Measurements from ENCODE around the gene KDF1. TPM values are rescaled to one million over a fixed set of nuclear protein-coding genes. Genes with fewer than 3 reads are reported as not detected.

KDF1 gene
- total and polyA plus RNA-seq, 2 donors (not counting 3 experiments of a cell fraction or from before 2014, with no cell fraction given): not detected

DNA sequence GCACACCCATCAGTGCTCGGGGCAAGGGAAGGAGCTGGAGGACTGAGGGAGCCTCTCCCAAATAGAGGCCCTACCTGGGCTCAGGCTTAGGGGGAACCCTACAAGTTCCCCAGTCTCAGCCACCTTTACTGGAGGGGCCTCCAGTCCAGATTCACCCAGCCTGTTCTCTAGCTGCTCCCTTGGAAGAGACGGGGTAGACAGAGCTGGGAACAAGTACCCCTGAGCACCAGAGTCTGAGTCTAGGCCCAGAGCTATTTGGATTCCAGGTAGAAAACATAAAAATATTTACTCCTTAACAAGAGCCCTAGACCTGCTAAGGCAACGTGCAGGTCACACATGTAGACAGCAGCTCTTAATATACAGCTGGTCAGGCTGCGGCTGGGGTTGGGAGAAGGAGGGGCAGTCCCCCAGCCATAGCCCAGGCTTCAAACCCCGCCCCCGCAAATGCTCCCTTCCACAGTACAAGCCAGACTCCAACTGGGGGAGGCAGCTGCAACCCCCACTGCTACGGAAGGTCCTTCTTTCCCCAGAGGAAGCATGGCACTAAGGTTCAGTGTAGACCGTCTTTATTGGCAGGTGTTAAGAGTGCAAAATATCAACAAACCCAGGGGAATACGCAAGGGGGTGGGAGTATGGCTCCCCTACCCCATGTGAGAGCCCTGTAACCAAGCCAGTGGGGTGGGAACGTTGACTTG is 44.4 kb upstream of the KDF1 start:
- no peak overlapping the region for H3K9ac ChIP-seq (replicated peaks; ENCODE audit: extremely low read depth, insufficient read depth, low read length)
- intact Hi-C loops (cut with micrococcal nuclease): no loop called here
- dilution Hi-C loops (cut with MboI; ENCODE audit: extremely low pct_ligation_motif_present, low sequenced_read_pairs): no loop called here

More for the DNA sequence above, 44.4 kb upstream of the KDF1 start:
- H3K27ac ChIP-seq (ENCODE audit: insufficient read depth, low read depth, low read length): no peak overlapping the region
- no peak overlapping the region for H2AFZ ChIP-seq (ENCODE audit: low read depth, low read length)
- ChIA-PET CTCF (interaction anchor here (1.2 kb wide), 1 partner anchor 8 kb away, joined by 3 read pairs; no protein-coding TSS in a partner anchor), POLR2A (no interaction called here)
- peaks cover 9% of the 10 kb centered on the region for H3K4me1 ChIP-seq (ENCODE audit: control insufficient read depth, extremely low read depth, insufficient read depth, low read length)
- H3K27me3 ChIP-seq (ENCODE audit: control insufficient read depth in 2 of 2, insufficient read depth in 2 of 2, low read length in 2 of 2): no peaks in the 10 kb centered on the region
- no peak overlapping the region for H3K4me3 ChIP-seq (replicated peaks in 1 of 3; ENCODE audit: insufficient read depth in 1 of 3, low read depth in 1 of 3, low read length in 3 of 3)
- no peak for FAIRE-seq
- no peaks in the 10 kb centered on the region for H3K9me1 ChIP-seq (replicated peaks; ENCODE audit: control insufficient read depth, extremely low read depth, insufficient read depth, low read length)
- TF ChIP-seq FOS (IDR thresholded peaks at IDR 0.05; ENCODE audit: borderline replicate concordance, insufficient read depth, low read length) (no peak), POLR2AphosphoS5 (IDR thresholded peaks at IDR 0.05; ENCODE audit: insufficient read depth, low read depth, low read length) (no peak), MYC (IDR thresholded peaks at IDR 0.05; ENCODE audit: low read depth, low read length) (no peak), POLR2A (IDR thresholded peaks at IDR 0.05; ENCODE audit: low read depth, low read length) (no peak), CTCF (IDR thresholded peaks at IDR 0.05; ENCODE audit: extremely low read depth in 1 of 2, insufficient read depth in 1 of 2, low read depth in 1 of 2, low read length in 2 of 2) (no peak), JUN (IDR thresholded peaks at IDR 0.05; ENCODE audit: borderline replicate concordance, insufficient read depth, insufficient read length, low read depth) (no peak), EZH2 (IDR thresholded peaks at IDR 0.05; ENCODE audit: borderline replicate concordance, low read depth, low read length, severe bottlenecking) (no peak), GATA2 (IDR thresholded peaks at IDR 0.05; ENCODE audit: insufficient read depth, insufficient read length, low read depth, low read length) (no peak)
- TF ChIP-seq, protein P1, sequence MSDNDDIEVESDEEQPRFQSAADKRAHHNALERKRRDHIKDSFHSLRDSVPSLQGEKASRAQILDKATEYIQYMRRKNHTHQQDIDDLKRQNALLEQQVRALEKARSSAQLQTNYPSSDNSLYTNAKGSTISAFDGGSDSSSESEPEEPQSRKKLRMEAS (IDR thresholded peaks at IDR 0.05; ENCODE audit: insufficient read depth, insufficient read length): no peak
- H3K9me3 ChIP-seq (replicated peaks; ENCODE audit: control insufficient read depth, insufficient read depth, low read length): no peaks in the 10 kb centered on the region
- BruUV-seq (replicated peaks): no TSS peak
- H3K4me2 ChIP-seq (ENCODE audit: insufficient read depth, low read length): no peak overlapping the region
- no peaks in the 10 kb centered on the region for H4K20me1 ChIP-seq (replicated peaks; ENCODE audit: control insufficient read depth, extremely low read depth, insufficient read depth, low read length)
- H3K79me2 ChIP-seq (ENCODE audit: control insufficient read depth, insufficient read depth, low read length): no peaks in the 10 kb centered on the region
- DNase-seq (ENCODE audit: low read depth, low spot score): no peak
- H3K36me3 ChIP-seq (ENCODE audit: control insufficient read depth in 2 of 2, extremely low read depth in 1 of 2, insufficient read depth in 2 of 2, low read length in 2 of 2): no peaks in the 10 kb centered on the region

Measured in endothelial cell of umbilical vein (primary cell).